BJ (cell line): Measurements from ENCODE around the gene ITGA5. TPM values are rescaled to one million over a fixed set of nuclear protein-coding genes. Genes with fewer than 3 reads are reported as not detected.
A peak's percentile ranks its signal among the peaks of the same experiment; 100 is the strongest.

Experiments
- CTCF ChIA-PET: fragments of 350-600 bp; formaldehyde crosslinking; extraction: SDS; loops from one replicate; lab custom pipeline; 2021; ENCODE audit warnings: antibody characterized with exemption, inconsistent platforms; lab: Yijun Ruan, JAX
- POLR2A ChIA-PET: fragments of 300-600 bp; sonication (Branson Sonifier 250); formaldehyde crosslinking; extraction: SDS; loops from one replicate; lab custom pipeline; 2021; ENCODE audit warnings: antibody characterized with exemption; lab: Charles Lee
- DNase-seq: peaks from one replicate; pipeline ENCODE4 v3.0.0-alpha.2; 2011; ENCODE audit warnings: low read depth
- H3K27me3 ChIP-seq: 2 replicates; pipeline ENCODE4 v1.6.0; 2011; ENCODE audit warnings: low read length; ENCODE audit not compliant: control insufficient read depth, insufficient read depth
- H3K36me3 ChIP-seq: 2 replicates; pipeline ENCODE4 v1.5.1; 2011; ENCODE audit warnings: low read length; ENCODE audit not compliant: control insufficient read depth, insufficient read depth
- H3K4me3 ChIP-seq: 2 replicates; pipeline ENCODE4 v1.5.1; 2011; ENCODE audit warnings: low read depth, mild to moderate bottlenecking, control low read depth, low read length
- polyA plus RNA-seq: library from polyadenylated mRNA; depleted of rRNA; stranded (reverse); fragments of >200 nt; gene quantifications from 2 replicates; pipeline ENCODE4 v1.2.3, GENCODE V29; 2011
- TF ChIP-seq, protein P1 (sequence below): IDR thresholded peaks from 2 replicates; pipeline ENCODE4 v1.5.1; 2011; ENCODE audit warnings: low read depth, mild to moderate bottlenecking, control low read depth, inconsistent platforms, low read length, moderate library complexity; ENCODE audit not compliant: insufficient read depth

ITGA5 gene
- polyA plus RNA-seq, 1 experiment: 375 TPM

DNA sequence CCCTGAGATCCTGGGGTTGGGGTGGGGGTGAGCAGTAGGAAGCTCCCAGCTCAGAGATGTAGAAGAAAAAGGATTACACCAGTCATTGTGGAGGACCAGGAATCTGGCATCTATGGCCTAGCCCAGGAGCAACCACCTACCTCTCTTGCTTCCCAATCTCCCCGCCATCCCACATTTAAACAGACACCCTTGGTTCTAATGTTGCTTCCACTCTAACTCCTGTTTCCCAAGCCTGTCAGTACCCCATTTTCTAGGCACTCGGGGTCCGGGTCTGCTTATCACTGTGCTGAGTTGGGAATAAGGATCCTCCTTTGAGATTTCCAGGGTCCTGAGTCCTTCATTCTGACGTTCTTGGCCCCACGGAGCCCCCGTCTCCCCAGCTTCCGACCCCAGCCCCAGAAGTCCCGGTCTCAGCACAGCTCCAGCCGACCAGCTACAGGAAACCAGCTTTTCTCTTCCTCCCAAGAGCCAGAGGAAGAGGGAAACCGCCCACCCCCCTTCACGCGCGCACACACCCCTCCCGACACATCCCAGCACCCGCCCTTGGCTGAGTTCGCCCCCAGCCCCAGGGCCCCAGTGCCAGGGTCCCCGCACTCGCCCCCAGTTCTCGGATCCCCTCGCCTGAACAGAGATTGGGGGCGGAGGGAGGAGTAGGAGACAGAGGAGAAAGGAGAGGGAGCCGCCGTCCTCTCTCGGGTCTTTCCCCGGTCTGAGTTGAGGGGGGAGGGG lies 1.2 kb downstream of the ITGA5 start:
- Histone ChIP-seq H3K27me3 (no peaks in the 10 kb centered on the region), H3K4me3 (peak overlapping the region; percentile 95), H3K36me3 (peaks cover 2% of the 10 kb centered on the region; the same call in 1 of the 2 replicates)
- DNase-seq: no peak
- TF ChIP-seq, protein P1, sequence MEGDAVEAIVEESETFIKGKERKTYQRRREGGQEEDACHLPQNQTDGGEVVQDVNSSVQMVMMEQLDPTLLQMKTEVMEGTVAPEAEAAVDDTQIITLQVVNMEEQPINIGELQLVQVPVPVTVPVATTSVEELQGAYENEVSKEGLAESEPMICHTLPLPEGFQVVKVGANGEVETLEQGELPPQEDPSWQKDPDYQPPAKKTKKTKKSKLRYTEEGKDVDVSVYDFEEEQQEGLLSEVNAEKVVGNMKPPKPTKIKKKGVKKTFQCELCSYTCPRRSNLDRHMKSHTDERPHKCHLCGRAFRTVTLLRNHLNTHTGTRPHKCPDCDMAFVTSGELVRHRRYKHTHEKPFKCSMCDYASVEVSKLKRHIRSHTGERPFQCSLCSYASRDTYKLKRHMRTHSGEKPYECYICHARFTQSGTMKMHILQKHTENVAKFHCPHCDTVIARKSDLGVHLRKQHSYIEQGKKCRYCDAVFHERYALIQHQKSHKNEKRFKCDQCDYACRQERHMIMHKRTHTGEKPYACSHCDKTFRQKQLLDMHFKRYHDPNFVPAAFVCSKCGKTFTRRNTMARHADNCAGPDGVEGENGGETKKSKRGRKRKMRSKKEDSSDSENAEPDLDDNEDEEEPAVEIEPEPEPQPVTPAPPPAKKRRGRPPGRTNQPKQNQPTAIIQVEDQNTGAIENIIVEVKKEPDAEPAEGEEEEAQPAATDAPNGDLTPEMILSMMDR: no peak
- ChIA-PET CTCF (interaction anchor here (1.2 to 11.8 kb wide), 8 partner anchors 11 to 204 kb away, joined by 3 to 209 read pairs (median 8); no protein-coding TSS in a partner anchor), POLR2A (no interaction called here)

DNA sequence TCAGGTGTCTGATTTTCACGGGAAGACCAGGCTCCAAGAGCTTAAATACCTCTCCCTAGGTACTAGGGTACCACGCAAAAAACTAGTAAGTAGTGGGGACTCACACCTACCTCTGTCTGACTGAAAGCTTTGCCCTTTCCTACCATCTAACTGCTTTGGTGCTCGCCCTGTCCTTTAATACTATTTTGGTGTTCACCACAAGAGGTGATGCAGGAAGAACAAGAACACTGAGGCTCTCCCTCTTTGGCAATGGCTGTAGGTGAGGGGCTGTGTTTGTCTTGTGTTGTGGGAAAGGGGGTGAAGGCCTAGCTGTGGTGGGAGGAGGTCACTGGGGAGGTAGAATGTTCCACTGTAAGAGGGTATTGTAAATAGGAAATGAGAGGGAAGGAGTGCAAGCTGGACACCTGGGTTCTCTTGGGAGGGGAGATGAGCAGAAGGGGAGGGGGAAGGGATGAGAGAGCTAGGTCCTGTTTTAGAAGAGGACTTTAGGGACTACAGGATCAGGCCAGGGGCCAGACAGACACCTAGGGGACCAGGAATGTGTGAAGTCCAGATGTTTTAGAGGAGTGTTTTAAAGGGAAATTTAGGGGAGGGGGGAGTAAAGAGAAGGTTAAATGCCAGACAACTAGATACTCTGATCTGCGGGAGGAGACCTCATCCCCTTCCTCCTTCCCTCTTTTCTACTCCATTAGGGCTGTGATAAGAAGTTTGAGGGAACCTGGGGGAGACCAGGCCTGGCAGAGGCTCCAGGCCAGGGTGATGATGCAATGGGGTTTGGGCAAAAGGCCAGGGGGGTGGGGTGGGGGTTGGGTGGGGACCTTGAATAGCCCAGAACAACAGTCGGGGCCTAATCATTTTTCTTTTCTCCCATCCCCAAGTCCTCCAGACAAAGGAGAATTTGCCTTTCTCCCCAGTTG lies 2.1 kb downstream of the ITGA5 start:
- Histone ChIP-seq H3K27me3 (no peaks in the 10 kb centered on the region), H3K36me3 (peaks cover 2% of the 10 kb centered on the region; the same call in 1 of the 2 replicates), H3K4me3 (peak overlapping the region; percentile 95)
- CTCF ChIA-PET: interaction anchor here (0.7 to 11.8 kb wide), 10 partner anchors 14 to 203 kb away, joined by 3 to 209 read pairs (median 4); no protein-coding TSS in a partner anchor
- POLR2A ChIA-PET: no interaction called here
- TF ChIP-seq, protein P1: no peak
- DNase-seq: no peak

DNA sequence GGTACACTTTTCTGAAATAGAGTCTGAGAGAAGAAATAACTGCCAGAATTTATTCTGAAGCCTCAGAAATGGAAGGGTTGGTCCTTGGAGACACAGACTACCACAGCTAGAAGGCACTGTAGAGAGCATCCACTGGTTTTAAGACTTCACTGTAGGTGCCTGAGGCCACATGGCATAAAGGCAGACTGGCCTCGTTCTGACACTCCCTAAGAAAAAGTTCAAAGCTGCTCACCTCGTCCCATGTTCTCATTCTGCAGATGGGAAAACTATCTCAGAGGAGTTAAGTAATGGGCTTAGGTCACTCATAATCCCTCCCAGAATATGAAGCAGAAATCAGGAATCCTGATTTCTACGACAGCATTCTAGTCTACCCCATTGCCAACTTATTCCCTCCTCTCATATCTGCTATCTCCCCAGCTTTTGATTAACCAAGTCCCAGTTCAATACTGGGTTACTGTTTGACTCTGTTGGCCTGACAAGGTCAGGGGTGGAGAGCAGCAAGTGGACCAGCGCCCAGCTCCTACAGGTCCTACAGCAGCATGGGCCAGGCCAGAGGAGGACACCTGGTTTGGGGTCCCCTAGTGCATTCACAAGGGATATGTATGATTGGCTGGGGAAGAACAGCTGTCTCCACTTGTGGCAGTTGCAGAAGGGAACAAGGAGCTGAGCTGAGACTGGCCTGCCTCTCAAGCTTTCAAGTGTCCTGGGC lies 3.7 kb downstream of the ITGA5 start:
- POLR2A ChIA-PET: interaction anchor here (0.6 kb wide), 1 partner anchor 1409 kb away, joined by 4 read pairs; the partner anchor contains the start of gene EIF4B

DNA sequence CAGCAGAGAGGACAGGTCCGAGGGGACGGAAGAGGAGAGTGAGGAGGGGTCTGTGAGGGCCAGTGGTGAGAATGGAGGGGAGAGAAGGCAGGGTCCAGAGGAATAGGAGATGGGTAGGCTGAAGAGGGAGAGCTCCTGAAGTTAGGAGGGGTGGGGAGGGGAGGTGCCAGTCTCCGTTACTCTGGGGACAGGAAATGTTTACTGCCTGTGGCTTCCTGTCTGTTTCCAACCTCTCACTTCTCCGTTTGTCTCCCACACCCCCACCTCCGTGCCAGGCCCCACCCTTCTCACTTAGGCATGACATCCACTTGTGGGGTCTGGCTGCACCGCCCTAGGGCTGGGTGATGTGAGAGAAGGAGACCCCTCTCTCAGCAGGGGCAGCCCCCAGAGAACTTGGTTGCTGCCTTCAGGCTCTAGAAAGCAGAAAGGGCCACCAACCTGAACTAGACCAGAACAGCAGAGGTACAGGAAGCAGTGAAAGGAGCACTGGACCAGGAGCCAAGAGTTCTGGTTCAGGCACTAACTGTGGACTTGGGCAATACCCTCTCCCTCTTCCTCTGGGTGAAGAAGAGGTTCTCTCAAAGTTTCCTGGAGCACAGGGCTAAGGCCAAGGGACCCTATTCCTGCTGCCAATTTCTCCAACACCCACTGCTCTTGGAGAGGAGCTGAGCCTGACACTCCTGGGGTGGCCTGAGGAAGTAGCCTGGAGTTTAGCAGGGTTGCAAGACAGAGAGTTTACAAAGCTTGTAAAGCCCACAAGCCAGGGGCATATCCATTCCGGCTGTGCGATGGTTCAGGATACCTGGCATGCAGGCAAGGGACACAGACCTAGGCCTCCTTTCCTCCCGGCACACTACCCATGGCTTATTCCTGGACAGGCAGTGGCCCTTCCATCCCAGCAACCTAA lies 5.5 kb downstream of the ITGA5 start:
- no peak overlapping the region for H3K4me3 ChIP-seq
- ChIA-PET CTCF (interaction anchor here (1.0 to 11.8 kb wide), 4 partner anchors 9 to 43 kb away, joined by 3 to 209 read pairs (median 8); no protein-coding TSS in a partner anchor), POLR2A (interaction anchor here (1.0 kb wide), 1 partner anchor 60 kb away, joined by 3 read pairs; no protein-coding TSS in a partner anchor)
- TF ChIP-seq, protein P1: no peak
- no peaks in the 10 kb centered on the region for H3K27me3 ChIP-seq
- peaks cover 17% of the 10 kb centered on the region for H3K36me3 ChIP-seq
- DNase-seq: no peak

More for the DNA sequence above, 3.7 kb downstream of the ITGA5 start:
- H3K36me3 ChIP-seq: peaks cover 3% of the 10 kb centered on the region; the same call in 1 of the 2 replicates
- CTCF ChIA-PET: interaction anchor here (0.7 to 11.8 kb wide), 8 partner anchors 13 to 165 kb away, joined by 3 to 209 read pairs (median 3); no protein-coding TSS in a partner anchor
- TF ChIP-seq, protein P1: peak; percentile 11; the same call in 1 of the 2 replicates
- DNase-seq: no peak
- H3K4me3 ChIP-seq: no peak overlapping the region
- no peaks in the 10 kb centered on the region for H3K27me3 ChIP-seq
